AG10803 (cell line): ENCODE results near the gene CACNG1.

Source experiments
- DNase-seq: peaks from one replicate; pipeline ENCODE4 v3.0.0; 2010; ENCODE audit warnings: low read depth
- H3K4me3 ChIP-seq: 2 replicates; pipeline ENCODE4 v1.5.1; 2011; ENCODE audit warnings: mild to moderate bottlenecking, low read length, control low read depth
- TF ChIP-seq, protein P1 (sequence below): conservative IDR thresholded peaks from 2 replicates; pipeline ENCODE4 v1.5.1; 2011; ENCODE audit warnings: mild to moderate bottlenecking, low read length, control low read depth, inconsistent platforms

Gene CACNG1

DNA sequence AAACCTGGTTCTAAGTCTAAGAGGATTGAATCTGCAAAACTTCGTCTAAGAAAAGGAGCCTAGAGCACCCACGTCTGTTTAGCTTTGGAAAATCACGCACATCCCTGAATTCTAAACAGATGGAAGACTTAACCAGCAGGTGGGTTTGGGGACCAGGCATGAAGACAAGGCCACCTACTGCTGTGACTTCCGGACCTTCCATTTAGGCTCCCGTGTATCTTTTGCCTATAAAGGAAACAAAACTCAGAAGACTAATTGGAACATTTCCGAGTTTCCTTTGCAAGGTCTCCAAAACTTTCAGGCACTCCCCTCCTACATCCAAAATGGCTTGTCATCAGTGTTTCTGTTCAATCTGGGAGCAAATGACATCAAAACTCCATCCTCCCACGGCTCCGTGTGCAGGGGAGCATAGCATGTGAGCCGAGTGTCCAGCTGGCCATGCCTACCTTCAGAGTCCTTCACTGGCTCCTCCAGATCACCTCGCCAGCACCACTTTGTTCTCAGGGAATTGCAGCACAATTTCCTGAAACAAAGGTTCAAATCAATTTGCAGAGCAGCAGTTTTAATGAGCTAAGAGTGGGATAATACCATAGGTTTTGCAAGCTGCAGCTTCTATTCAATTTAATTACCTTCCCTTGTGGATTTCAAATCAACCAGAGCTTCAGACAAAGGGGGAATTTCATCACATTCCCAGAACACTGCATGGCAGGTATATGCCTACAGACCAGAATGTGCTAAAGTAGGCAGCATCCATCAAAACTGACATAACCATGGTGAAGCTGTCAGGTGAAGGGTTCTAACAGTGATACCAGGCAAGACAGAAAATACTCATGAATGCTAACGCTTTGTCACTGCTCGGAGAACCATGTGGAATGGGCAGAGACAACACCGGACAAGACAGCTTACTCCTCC is 23.5 kb downstream of the CACNG1 start:
- TF ChIP-seq, protein P1, sequence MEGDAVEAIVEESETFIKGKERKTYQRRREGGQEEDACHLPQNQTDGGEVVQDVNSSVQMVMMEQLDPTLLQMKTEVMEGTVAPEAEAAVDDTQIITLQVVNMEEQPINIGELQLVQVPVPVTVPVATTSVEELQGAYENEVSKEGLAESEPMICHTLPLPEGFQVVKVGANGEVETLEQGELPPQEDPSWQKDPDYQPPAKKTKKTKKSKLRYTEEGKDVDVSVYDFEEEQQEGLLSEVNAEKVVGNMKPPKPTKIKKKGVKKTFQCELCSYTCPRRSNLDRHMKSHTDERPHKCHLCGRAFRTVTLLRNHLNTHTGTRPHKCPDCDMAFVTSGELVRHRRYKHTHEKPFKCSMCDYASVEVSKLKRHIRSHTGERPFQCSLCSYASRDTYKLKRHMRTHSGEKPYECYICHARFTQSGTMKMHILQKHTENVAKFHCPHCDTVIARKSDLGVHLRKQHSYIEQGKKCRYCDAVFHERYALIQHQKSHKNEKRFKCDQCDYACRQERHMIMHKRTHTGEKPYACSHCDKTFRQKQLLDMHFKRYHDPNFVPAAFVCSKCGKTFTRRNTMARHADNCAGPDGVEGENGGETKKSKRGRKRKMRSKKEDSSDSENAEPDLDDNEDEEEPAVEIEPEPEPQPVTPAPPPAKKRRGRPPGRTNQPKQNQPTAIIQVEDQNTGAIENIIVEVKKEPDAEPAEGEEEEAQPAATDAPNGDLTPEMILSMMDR: no peak
- H3K4me3 ChIP-seq: no peak overlapping the region
- no peak for DNase-seq

DNA sequence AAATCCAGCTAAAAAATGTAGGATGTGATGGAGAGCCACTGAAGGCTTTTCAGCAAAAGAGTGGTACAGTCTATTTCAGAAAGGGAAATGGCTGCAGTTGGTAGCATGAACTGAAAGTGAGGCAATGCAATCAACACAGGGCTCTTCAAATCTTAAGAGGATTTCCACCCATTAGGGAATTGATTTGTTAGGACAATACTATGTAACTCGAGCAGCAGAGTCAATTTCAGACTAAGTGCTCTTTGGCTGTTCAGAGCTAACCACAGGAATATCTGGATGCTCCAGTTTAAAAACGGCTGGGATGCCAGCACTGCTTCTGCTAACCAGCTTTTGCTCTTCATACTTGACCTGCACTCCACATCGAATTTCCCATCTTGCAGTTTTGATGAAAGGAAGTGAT is 24.6 kb downstream of the CACNG1 start:
- DNase-seq: peak; percentile 11

DNA sequence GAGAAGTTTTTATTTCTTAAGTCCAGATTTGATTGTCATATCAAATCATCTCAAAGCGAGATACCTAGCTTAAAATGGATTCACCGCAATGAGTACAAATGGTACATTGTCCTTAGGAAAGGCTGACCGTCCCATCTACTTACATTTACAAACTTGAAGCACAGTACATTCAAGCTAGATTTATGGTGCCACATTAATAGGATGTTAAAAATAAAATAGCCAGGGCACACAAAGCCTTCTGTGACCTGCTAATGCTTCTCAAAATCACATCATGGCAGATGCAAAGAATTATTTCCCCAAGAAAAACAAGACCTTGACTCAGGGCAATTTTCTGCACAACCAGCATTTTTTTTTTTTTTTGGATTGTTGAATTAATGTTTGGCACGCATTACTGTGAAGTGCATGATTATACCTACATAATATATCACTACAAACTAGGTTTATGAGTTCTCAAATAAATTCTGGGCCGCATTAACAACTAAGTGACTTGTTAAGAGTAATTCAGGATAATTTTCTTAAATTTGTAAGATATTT is 25.3 kb downstream of the CACNG1 start:
- H3K4me3 ChIP-seq: no peak overlapping the region
- DNase-seq: no peak
- TF ChIP-seq, protein P1: no peak

More for the DNA sequence above, 24.6 kb downstream of the CACNG1 start:
- no peak overlapping the region for H3K4me3 ChIP-seq
- TF ChIP-seq, protein P1: no peak

DNA sequence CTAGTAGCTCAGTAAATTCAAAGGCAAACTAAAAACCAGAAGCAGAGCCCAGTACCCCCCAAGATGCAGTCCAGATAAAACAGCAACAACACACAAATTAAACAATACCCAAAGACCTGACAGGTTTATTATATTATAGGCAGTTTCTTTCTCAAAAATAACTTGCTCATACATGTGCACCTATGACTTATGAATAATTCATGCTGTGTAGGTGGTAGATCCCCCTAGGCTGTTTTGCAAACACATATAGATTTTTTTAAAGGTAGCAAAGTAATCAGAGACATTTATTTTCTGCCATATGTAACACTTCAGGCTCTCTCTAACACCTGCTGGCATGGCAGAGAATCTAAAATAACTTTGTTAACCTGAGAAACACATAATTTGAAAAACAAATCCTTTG is 27.2 kb downstream of the CACNG1 start:
- no peak for DNase-seq
- no peak overlapping the region for H3K4me3 ChIP-seq
- TF ChIP-seq, protein P1: no peak

DNA sequence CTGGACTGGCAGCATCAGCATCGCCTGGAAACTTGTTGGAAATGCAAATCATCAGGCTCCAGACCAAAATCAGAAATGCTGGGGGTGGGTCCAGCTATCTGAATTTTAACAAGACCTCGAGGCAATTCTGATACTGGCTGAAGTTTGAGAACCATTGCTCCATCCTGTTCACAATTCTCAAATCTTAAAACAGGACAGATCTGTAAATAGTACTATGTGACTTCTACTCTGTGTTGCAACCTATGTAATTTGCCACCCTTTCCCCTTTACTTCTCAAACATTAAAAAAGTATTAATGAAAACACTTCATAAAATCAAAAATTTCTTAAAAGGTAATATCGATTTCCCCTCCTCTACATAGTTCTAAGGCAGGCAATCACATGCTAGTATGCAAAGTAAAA is 28.5 kb downstream of the CACNG1 start:
- no peak overlapping the region for H3K4me3 ChIP-seq
- TF ChIP-seq, protein P1: no peak
- no peak for DNase-seq

DNA sequence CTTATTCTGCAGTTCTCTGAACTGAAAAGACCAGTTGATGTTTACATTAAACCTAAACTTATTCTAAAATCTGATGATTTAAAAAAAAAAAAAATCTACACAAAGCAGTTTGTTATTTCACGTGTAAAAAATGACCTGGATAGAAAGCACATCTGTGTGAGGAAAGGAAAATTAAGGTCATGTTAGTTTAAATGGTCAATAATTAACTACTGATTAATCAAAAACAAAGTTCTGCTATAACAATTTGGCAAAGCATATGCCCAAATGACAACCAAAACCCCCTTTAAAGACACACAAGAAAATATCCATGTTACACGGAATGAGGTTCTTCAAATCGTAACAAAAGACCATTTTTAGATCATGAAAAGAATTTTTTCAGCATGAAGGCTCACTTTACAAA is 30.4 kb downstream of the CACNG1 start:
- DNase-seq: no peak
- H3K4me3 ChIP-seq: no peak overlapping the region
- TF ChIP-seq, protein P1: no peak

DNA sequence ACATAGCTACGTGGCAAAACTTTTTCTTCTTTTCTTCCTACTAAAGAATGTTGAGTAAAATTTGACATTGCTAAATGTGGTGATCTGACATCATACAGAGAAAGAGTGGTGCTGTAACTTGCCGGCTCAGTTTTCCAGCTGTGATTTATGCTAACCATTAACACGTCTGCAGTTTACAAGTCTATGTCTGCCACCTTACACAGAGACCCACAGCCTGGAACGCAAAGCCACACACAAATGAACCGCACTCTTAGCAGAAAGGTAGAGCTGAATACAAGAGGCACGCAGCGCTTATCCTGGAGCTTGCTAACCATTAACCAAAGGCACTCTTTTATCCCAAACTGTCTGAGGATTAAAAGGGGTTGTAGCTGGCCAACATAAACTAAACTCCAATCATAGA is 31.9 kb downstream of the CACNG1 start:
- DNase-seq: no peak
- no peak overlapping the region for H3K4me3 ChIP-seq
- TF ChIP-seq, protein P1: no peak
